Left forelimb (tissue), 1 donor: ENCODE measurements around the gene COL27A1.

Experiments
- DNase-seq: peaks from one replicate; pipeline ENCODE4 v3.0.0-alpha.2; 2018; ENCODE audit warnings: low spot score

Gene COL27A1

DNA sequence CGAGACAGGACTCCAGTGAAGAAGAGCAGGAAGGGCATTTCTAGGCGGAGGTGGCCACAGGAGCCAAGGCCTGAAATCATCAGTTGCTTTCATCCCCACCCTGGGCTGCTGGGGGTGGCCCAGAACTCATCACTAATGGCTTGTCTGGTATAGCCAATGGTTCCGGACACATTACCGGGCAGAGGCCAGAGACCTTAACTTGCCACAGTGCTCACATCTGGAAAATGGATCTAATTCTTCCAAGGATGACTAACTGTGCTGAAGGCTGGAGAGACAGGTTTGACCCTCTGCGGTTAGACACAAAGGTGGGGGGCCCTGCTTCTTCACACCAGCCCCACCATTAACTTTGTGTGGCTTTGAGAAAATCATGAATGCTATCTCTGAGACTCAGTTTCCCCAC, 6.2 kb upstream of the COL27A1 start:
- DNase-seq, result no peak

GRCh38 chr9:114149765-114150340, 5.5 kb upstream of the COL27A1 start:
- DNase-seq, result no peak

DNA sequence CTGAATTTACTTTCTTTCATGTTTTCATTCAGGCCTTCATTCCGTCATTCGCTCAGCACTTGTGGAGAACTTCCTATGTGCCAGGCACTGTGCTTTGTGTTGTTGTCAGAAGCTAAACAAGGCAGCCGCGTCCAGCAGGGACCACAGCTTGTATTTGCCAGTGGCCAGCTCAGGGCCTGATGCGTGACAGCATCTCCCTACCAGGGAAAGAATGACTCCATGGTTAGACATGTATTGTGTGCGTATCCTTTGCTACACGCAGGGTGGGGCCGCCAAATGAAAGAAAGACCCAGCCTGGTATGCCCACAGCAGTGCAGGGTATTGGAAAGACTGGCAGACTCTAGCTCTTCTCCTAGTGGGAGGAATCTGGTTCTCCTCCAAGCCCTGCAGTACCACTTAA, 4.7 kb upstream of the COL27A1 start:
- no peak for DNase-seq

- no peak for DNase-seq
Observed at GRCh38 chr9:114151426-114151956, 3.8 kb upstream of the COL27A1 start.

DNA sequence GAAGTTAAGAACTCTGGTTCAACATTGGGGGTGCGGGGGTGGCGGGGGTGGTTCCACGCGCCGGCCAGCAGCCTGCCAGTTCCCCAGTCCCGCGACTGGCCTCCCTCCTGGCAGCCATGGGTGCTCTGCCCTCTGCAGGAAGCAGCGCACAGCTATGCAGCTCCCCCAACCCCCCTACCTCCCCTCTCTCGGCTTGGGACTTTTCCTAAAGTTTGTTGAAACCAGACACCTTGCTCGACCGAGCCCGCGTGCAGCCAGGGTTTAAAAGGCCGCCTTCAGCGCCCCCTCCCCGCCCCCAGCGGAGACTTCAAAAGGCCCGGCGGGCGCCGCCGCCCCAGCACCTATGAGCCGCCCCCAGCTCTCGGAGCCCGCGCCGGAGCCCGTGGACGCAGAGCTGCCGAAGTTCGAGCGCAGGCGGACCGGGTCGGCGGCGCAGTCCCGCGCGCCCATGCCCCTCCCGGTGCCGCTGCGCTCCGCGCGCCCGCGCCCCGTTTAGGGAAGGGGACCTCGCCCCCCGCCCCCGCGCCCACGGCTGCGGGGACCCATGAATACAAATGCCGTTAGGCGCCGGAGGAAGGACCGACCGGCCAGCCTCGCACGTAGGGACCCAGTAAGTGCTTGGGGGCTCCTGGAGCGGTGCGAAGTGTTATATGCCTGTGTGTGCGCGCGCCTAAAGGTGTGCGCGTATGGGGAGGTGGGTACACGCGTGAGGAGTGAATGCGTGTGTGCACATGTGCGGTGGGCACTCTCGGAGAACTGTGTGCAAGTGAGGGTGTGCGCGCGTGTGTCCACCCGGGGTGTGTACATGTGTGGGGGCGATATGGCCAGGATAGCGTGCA, 1.4 kb upstream of the COL27A1 start:
- no peak for DNase-seq

GRCh38 chr9:114154600-114155102, 686 bp upstream of the COL27A1 start:
- DNase-seq, result no peak

DNA sequence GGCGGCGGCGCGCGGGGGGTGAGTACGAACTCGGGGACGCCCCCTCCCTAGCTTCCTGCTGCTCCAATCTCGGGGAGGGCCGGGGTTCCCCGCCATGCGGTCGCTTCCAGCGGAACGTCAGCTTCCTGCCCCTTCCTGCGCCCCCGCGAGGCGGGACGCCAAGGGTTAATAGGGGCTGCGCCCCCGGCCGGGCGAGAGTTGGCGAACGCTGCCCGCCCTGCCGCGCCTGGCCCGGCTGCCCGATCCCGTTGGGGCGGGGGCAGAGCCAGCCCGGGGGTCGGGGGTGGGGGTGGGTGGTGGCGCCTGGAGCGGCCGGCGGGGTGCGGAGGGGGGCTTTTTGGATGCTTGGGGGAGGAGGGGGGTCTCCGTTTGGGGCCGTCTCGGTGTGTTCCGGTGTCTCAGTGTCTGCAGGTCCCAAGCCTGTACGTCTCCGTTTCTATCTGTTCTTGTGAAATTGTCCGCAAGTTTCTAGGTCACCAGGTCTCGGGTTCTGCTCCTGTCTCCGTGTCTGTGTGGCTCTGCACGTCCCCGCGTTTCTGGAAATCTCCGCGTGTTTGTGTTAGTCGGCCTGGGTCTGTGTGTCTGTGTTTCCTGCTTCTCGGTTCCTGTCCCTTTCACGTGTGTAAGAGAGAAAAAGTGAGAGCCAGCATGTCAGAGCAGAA, 789 bp downstream of the COL27A1 start:
- no peak for DNase-seq

DNA sequence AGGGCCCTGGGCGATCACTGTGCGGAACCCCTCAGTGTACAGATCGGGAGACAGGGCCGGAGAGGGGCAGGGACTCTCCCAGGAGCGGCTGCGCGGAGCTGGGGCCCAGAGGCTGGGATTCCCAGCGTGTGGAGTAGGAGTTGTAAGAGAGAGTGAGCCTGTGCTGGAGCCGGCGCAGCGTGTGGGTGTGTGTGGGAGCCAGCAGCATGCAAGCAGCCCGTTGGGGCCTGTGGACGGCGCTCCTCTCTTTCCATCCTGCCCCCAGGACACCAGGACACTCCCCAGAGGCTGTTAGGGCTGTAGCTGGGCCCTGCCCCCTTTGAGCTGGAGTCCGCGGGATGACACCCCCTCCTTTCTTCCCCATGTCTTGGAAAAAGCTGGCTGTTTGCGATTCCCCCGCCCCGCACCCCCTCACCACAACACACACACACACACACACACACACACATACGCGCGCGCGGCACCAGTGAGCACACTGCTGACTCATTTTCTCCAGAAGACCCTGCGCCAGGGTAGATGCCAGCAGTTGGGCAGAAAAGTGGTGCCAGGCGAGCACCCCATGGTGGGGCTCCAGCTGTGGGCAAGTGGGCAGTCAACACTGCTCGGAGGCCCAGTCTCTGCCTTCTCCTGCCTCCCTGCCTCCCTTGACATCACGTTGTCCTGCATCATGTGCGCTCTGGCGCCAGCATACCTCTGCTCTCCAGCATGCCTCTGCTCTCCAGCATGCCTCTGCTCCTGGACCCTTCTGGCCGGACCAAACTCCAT, 1.5 kb downstream of the COL27A1 start:
- no peak for DNase-seq

DNA sequence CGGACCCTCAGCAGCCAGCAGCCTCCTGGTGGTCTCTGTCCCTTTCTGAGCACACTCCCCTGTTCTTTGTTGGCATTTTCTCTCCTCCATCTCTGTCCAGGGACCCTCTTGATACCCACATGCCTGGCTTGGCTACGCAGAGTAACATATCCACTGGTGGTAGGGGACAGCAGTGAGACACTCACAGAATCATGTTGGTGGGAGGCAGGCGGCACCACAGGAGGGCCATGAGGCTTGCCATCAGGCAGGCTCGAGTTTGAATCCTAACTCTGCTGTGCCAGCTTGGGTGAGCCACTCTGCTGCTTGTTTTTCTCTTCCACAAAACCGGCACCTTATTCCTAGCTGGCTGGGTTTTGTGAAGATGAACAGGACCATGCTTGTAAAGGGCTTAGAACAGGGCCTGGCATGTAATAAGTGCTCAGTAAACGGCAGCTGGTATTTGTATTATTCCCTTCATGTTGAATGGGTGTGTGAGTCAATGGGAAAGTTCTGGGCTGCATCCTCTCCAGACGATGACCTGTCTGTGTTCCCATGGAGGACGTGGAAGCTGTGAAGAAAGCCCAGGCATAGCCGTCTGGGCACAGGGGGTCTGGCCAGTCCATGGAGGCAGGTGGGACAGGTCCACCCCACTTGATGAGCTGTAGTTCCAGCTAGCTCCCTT, 2.3 kb downstream of the COL27A1 start:
- no peak for DNase-seq

- DNase-seq, result no peak
Observed at GRCh38 chr9:114158482-114159130, 3.3 kb downstream of the COL27A1 start.

- DNase-seq, result no peak
Observed at GRCh38 chr9:114159691-114160090, 4.4 kb downstream of the COL27A1 start.

GRCh38 chr9:114161513-114161912, 6.2 kb downstream of the COL27A1 start:
- no peak for DNase-seq

- peak; percentile 82 for DNase-seq
Observed at GRCh38 chr9:114163517-114163951, 8.2 kb downstream of the COL27A1 start.

DNA sequence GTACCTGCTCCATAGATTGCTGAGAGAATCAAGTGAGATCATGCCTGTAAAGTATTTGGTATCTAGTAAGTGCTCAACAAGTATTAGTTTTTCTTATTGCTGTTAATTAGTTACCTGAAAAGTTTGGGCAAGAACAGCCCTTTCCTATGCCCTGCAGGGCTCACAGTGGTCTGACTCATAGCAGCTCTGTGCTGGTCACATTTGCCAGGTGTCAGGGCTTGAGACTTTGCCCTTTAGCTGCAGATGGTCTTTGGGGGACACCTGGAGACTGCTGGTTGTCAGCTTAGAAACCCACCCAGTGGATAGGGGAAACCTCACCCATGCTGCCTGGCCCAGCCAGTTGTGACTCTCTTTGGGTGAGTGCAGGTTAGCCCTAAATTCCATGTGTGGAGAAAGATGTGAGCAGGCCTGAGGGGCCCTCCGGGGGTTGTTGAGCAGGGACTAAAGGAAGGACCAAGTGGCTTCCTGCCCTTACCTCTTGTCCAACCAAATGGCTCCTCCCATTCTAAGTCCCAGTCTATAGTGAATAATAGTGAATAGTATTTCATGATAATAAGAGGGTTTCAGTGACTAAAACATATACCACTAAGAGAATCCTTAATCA, 9.0 kb downstream of the COL27A1 start:
- no peak for DNase-seq

DNA sequence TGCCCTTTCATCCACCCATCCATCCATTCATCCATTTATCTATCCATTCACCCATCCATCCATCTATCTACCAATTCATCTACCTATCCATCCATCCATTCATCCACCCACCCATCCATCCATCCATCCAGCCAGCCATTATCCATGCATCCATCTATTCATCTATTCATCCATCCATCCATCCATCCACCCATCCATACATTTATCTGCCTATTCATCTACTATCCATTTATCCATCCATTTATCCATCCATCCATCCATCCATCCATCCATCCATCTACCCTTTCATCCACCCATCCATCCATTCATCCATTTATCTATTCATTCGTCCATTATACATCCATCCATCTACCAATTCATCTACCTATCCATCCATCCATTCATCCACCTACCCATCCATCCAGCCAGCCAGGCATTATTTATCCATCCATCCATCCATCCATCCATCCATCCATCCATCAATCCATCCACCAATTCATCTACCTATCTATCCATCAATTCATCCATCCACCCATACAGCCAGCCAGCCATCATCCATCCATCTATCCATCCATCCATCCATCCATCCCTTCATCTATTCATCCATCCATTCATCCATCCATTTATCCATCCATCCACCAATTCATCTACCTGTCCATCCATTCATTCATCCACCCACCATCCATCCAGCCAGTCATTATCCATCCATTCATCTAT, 10.2 kb downstream of the COL27A1 start:
- no peak for DNase-seq

- no peak for DNase-seq
Observed at GRCh38 chr9:114166103-114166470, 10.8 kb downstream of the COL27A1 start.

- no peak for DNase-seq
Observed at GRCh38 chr9:114166614-114167572, 11.6 kb downstream of the COL27A1 start.

- DNase-seq, result no peak
Observed at GRCh38 chr9:114167591-114168091, 12.3 kb downstream of the COL27A1 start.
